ENCODE measurements around the gene RAB6C. TPM values are rescaled to one million over a fixed set of nuclear protein-coding genes. Genes with fewer than 3 reads are reported as not detected.
"Not testable (repeated sequence)": the region's sequence is repeated elsewhere in the genome, so short reads cannot be mapped to it uniquely, and the experiment has no call there.

The RAB6C gene
- total RNA-seq, 1 donor from 2014 or later = 1.9 TPM

DNA sequence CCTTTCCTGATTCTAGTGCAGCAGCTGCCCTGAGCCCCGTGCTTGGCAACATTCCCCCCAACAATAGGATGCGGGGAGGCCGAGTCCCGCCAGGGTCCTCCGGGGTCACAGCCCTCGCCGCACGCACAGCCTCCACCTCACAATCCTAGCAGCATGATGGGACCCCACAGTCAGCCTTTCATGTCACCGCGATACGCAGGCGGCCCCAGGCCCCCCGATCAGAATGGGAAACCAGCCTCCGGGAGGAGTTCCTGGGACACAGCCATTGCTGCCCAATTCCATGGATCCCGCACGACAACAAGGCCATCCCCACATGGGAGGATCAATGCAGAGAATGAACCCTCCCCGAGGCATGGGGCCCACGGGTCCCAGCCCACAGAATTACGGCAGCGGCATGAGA lies 13.7 kb downstream of the RAB6C start:
- DNase-seq (ENCODE audit: low spot score) = not testable (repeated sequence)

DNA sequence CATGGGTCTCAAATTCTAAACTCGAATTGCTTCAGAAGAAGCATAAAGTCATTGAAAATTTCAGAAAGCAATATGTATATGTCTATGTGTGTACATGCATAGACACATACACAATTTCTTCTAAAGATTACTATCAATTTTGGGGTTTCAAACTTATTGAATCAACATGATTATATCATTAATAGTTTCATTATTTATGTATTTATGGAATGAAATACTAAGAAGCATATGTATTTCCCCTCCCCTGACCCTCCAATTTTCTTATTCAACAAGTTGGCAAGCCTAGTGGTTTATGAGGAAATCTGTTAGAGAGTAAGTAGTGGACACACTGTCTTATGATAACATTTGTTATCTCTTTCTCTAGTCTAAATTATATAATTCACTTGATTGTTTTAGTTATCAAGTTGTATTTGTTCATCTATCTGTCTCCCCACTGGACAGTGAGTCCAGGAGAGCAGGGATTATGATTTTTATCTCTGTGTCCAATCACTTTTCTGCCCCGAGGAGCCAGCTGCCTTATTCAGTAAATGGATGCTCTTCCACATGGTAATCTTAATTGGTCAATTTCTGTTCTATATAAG lies 17.3 kb downstream of the RAB6C start:
- DNase-seq (ENCODE audit: low spot score) = not testable (repeated sequence)

DNA sequence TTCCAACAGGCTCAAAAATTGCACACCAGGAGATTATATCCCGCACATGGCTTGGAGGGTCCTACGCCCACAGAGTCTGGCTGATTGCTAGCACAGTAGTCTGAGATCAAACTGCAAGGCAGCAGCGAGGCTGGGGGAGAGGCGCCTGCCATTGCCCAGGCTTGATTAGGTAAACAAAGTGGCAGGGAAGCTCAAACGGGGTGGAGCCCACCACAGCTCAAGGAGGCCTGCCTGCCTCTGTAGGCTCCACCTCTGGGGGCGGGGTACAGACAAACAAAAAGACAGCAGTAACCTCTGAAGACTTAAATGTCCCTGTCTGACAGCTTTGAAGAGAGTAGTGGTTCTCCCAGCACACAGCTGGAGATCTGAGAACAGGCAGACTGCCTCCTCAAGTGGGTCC lies 19.3 kb downstream of the RAB6C start:
- not testable (repeated sequence) for DNase-seq (ENCODE audit: low spot score)

DNA sequence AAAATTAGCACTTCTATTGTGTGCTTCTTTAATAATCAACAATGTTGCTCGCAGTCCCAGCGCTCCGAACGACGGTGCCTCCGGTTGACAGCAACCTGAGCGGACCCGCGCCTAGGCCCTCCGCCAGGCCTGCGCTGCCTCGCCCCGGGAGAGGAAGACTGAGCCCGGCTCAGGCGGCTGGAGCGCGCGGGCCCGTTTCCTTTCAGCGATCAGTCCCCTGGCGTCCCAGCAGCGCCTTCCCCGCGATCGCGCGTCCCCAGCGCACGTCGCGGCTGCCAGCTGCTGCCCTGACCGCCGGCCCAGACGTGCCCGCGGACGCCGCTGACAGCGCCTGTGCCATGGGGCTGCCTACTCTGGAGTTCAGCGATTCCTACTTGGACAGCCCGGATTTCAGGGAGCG lies 26.4 kb downstream of the RAB6C start:
- DNase-seq (ENCODE audit: low spot score) = not testable (repeated sequence)

DNA sequence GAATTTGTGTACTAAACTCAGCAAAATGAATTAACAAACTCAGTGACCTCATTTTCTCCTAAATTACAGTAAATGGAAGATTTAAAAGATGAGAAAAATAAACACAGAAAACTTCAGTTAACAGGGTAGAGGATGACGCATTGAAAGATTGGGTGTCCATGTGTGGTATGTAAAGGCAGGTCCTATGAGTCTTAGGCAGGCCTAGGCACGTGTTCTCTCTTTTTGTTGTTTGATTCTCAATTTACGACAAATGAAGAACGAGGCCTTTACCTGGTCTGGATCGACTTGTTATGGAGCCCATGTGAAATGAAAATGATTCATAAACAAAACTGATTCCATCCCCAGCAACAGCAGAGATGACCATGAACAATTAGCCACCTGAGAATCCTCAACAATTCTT lies 37.2 kb downstream of the RAB6C start:
- not testable (repeated sequence) for DNase-seq (ENCODE audit: low spot score)

DNA sequence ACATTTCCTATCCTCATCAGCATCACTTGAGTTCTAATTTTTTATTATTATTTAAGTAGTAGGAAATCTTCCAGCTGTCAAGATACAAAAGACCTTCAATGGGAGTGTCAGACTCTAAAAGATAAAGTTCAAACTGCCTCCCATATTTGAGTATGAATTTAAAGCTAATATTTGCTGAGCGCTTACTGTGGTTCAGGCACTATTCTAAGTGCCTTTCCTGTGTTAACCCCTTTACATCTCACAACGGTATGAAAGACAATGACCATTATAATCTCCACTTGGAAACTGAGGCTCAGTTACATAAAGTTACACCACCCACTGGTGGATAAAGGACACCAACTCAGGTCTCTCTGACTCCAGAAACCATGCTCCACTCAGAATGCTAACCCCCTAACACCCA lies 39.9 kb downstream of the RAB6C start:
- no peak for DNase-seq (ENCODE audit: low spot score)

DNA sequence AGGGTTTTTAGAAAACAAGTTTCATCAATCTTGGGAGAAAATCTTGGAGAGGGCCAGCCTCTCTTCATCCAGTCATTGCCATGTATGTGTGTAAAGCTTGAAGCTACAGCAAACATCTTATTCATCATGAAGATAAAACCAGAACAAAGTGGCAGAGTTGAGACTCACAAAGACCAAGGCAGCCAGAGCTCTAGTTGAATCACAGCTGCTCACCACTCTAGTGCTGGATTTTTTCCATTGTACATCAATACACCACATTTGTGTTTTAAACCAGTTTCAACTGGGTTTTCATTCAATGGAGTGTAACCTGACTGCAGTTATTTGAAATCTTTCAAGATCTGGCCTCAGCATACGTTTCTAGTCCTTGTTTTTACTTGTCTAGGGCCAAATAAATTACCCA lies 40.6 kb downstream of the RAB6C start:
- not testable (repeated sequence) for DNase-seq (ENCODE audit: low spot score)

DNA sequence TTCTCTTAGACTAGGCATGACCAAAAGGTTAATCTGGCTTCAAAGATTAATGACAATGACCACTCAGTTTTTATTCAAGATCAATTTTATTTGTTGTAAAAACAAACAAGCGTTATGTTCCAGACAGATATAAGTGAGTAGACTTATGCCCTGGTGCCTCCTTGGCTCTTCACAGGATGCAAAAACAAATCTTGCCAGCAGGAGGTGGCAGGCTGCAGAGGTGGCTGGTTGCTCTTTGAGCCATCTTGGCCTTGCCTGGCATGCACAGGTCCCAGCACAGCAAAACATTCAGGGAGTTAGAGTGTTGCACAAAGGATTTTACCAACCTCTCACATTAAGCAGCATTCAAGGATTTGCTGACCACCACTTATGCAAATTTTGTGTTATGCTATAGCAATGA lies 46.5 kb downstream of the RAB6C start:
- DNase-seq (ENCODE audit: low spot score) = not testable (repeated sequence)

Other genes starting within 250 kb of the RAB6C start
- 0.48 TPM for gene POTEF, start 149.6 kb downstream of the RAB6C start, total RNA-seq (ENCODE audit: insufficient read depth, low replicate concordance)
- gene CCDC74B, start 165.4 kb downstream of the RAB6C start, total RNA-seq (ENCODE audit: insufficient read depth, low replicate concordance) = 1.7 TPM
- 28.6 TPM for gene SMPD4, start 201.9 kb downstream of the RAB6C start, total RNA-seq (ENCODE audit: insufficient read depth, low replicate concordance)
- 172 TPM for gene MZT2B, start 202.6 kb downstream of the RAB6C start, total RNA-seq (ENCODE audit: insufficient read depth, low replicate concordance)
- not detected for gene TUBA3E, start 218.8 kb downstream of the RAB6C start, total RNA-seq (ENCODE audit: insufficient read depth, low replicate concordance)